Neutrophil (primary cell): ENCODE measurements around the gene RLN3.

Experiments
- H3K27ac ChIP-seq: fragments of 200-600 bp; sonication (generic); 2 replicates; pipeline ENCODE4 v1.5.1; 2016; ENCODE audit warnings: mild to moderate bottlenecking, moderate library complexity
- H3K27me3 ChIP-seq: fragments of 200-600 bp; sonication (generic); 2 replicates; pipeline ENCODE4 v1.6.0; 2016; ENCODE audit warnings: mild to moderate bottlenecking
- H3K36me3 ChIP-seq: fragments of 200-600 bp; sonication (generic); 2 replicates; pipeline ENCODE4 v1.5.1; 2017
- H3K4me1 ChIP-seq, 2 experiments: fragments of 200-600 bp in 1 of 2; sonication (generic) in 1 of 2; 1 replicate in 1 of 2; 2 replicates in 1 of 2; pipeline versions ENCODE4 v1.5.1 to v1.6.1; 2013 to 2016; ENCODE audit warnings: low read depth in 1 of 2, low read length in 1 of 2, mild to moderate bottlenecking in 1 of 2, moderate library complexity in 1 of 2; ENCODE audit not compliant: control insufficient read depth in 1 of 2, insufficient read depth in 1 of 2
- H3K4me3 ChIP-seq, 2 experiments: fragments of 200-600 bp in 1 of 2; sonication (generic) in 1 of 2; 1 replicate in 1 of 2; 2 replicates in 1 of 2; pipeline ENCODE4 v1.5.1; 2013 to 2016; ENCODE audit warnings: low read depth in 1 of 2, low read length in 1 of 2, mild to moderate bottlenecking in 1 of 2, moderate library complexity in 1 of 2
- H3K9me3 ChIP-seq: fragments of 200-600 bp; sonication (generic); 2 replicates; pipeline ENCODE4 v1.5.1; 2016
- CTCF ChIP-seq: fragments of 200-600 bp; sonication (generic); IDR thresholded peaks from 2 replicates; pipeline ENCODE4 v1.5.1; 2016; ENCODE audit warnings: antibody characterized with exemption

The RLN3 gene

GRCh38 chr19:14052470-14052869 is 24.5 kb downstream of the RLN3 start:
- Histone ChIP-seq H3K27me3 (peaks cover 44% of the 10 kb centered on the region), H3K27ac (no peak overlapping the region), H3K9me3 (no peaks in the 10 kb centered on the region), H3K4me1 (peaks cover 0 to 3% of the 10 kb centered on the region in 2 experiments), H3K4me3 (no peak overlapping the region), H3K36me3 (no peaks in the 10 kb centered on the region)
- no peak for TF ChIP-seq CTCF

- Histone ChIP-seq H3K9me3 (no peaks in the 10 kb centered on the region), H3K27me3 (peaks cover 49% of the 10 kb centered on the region), H3K36me3 (no peaks in the 10 kb centered on the region), H3K27ac (no peak overlapping the region), H3K4me1 (peaks cover 0 to 3% of the 10 kb centered on the region in 2 experiments), H3K4me3 (no peak overlapping the region)
- TF ChIP-seq CTCF, result no peak
Measured at GRCh38 chr19:14053032-14053431, 25.1 kb downstream of the RLN3 start.

DNA sequence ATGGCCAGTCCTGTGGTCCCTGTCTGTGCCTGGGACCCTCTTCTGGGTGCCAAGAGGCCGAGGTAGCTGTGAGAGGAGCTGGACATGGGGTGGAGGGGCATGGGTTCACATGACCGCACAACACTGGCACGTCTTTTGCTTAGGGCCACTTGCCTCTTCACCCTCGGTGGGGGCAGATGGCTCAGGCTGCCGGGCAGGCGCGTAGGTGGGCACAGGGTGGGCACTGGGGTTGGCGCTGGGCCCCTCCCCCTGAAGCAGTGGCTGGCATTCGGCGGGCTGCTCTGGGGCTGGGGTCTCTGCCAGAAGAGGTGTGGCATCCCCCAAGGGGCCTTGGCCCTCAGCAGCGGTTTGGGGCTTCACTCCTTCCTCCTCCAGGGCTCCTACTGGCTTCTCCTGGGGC is 25.6 kb downstream of the RLN3 start:
- Histone ChIP-seq H3K36me3 (no peaks in the 10 kb centered on the region), H3K27me3 (peaks cover 54% of the 10 kb centered on the region), H3K4me3 (no peak overlapping the region), H3K4me1 (peaks cover 0 to 3% of the 10 kb centered on the region in 2 experiments), H3K27ac (no peak overlapping the region), H3K9me3 (no peaks in the 10 kb centered on the region)
- no peak for TF ChIP-seq CTCF

- TF ChIP-seq CTCF, result no peak
- H3K27me3 ChIP-seq, result peaks cover 60% of the 10 kb centered on the region
Measured at GRCh38 chr19:14054099-14054498, 26.2 kb downstream of the RLN3 start.

DNA sequence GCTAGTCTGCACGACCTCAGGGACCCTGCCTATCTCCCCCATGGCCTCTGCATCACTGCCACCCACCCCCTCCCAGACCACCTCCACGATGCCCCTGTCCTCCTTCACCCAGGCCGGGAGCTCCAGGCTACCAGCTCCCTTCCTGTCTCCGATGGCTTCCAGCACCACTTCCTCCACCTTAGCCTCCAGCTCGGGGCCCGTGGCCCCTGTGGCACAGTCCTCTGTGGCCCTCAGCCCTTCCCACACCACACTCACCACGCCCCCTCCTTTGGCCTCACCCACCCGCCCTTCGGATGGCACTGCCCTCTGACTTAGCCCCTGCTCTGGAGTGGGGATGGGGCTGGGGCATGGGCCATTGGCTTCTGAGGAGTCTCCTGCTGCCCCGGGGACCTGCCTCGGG is 26.8 kb downstream of the RLN3 start:
- Histone ChIP-seq H3K4me3 (no peak overlapping the region), H3K36me3 (no peaks in the 10 kb centered on the region), H3K4me1 (peaks cover 0 to 7% of the 10 kb centered on the region in 2 experiments), H3K27me3 (peaks cover 66% of the 10 kb centered on the region), H3K27ac (no peak overlapping the region), H3K9me3 (no peaks in the 10 kb centered on the region)
- TF ChIP-seq CTCF, result no peak

More at GRCh38 chr19:14054099-14054498, 26.2 kb downstream of the RLN3 start:
- H3K27ac ChIP-seq, result no peak overlapping the region
- H3K36me3 ChIP-seq, result no peaks in the 10 kb centered on the region
- no peak overlapping the region for H3K4me3 ChIP-seq
- no peaks in the 10 kb centered on the region for H3K9me3 ChIP-seq
- peaks cover 0 to 7% of the 10 kb centered on the region in 2 experiments for H3K4me1 ChIP-seq

DNA sequence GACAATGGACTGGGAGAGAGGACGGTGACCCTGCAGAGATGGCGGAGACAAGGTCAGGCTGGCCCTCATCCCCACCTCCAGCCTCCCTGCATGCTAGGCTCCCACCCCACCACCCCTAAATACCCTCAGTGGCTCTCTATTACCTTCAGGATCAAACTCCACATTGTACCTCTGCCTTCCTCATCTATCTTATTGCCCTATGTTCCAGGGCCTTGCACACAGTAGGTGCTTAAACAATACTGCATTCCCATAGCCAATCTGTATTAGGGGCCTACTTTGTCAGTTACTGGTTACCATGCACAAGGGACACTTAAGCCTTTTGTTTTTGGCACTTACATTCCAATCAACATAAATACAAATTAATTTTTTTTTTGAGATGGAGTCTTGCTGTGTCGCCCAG is 27.4 kb downstream of the RLN3 start:
- Histone ChIP-seq H3K27me3 (peaks cover 73% of the 10 kb centered on the region), H3K4me1 (peaks cover 0 to 7% of the 10 kb centered on the region in 2 experiments), H3K27ac (no peak overlapping the region), H3K4me3 (no peak overlapping the region), H3K9me3 (no peaks in the 10 kb centered on the region), H3K36me3 (no peaks in the 10 kb centered on the region)
- no peak for TF ChIP-seq CTCF
